Measurements from ENCODE around the gene A3GALT2.

DNA sequence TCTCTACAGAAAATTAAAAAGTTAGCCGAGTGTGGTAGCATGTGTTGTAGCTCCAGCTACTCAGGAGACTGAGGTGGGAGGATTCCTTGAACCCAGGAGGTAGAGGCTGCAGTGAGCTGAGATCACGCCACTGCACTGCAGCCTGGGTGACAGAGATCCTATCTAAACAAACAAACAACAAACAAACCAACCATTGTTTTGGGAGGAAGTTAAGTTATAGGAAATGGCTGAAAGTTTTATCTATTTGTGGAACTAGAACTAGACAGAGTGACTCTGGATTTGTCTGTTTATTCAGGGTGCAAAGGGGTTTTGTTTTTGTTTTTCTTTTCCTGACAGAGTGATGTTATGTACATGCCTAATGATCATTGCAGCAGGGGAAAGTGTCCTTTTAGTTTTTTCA lies 33.6 kb downstream of the A3GALT2 start:
- no peak for TF ChIP-seq EP300 (IDR thresholded peaks at IDR 0.05; ENCODE audit: low read depth)
- TF ChIP-seq CTCF (IDR thresholded peaks at IDR 0.05): no peak

Measured in transverse colon (tissue), 3 donors.